ENCODE results near the gene PCDHA8. TPM values are rescaled to one million over a fixed set of nuclear protein-coding genes. Genes with fewer than 3 reads are reported as not detected.

The PCDHA8 gene
- total and polyA plus RNA-seq, 9 of the 15 experiments (the other 6 are each of a cell fraction or from before 2014, with no cell fraction given), result not detected

- TF ChIP-seq ZBTB40 (IDR thresholded peaks at IDR 0.05) (no peak), ZBTB40 (CRISPR knock-in tag; IDR thresholded peaks at IDR 0.05) (no peak), ZNF384 (IDR thresholded peaks at IDR 0.05; ENCODE audit: low read depth, low read length) (no peak), CHD1 (IDR thresholded peaks at IDR 0.05; ENCODE audit: low read length) (no peak), HDAC3 (IDR thresholded peaks at IDR 0.05; ENCODE audit: borderline replicate concordance, partially characterized antibody) (no peak), ZMIZ1 (IDR thresholded peaks at IDR 0.05; ENCODE audit: low read depth in 2 of 2, low read length in 2 of 2) (no peak), ZHX1 (conservative IDR thresholded peaks at IDR 0.05; ENCODE audit: low read length) (no peak), CREB3 (tag; conservative IDR thresholded peaks at IDR 0.05; ENCODE audit: low read depth) (no peak), RCOR1 (IDR thresholded peaks at IDR 0.05; ENCODE audit: borderline replicate concordance in 1 of 2, low read depth in 2 of 2, low read length in 2 of 2) (no peak), HDAC6 (IDR thresholded peaks at IDR 0.05; ENCODE audit: low read depth, low read length) (no peak)
These were observed 41.1 kb downstream of the PCDHA8 start, which contains the start of gene PCDHA13 (continued) for GRCh38 chr5:140881889-140882590.
